ENCODE results near the gene MAPK4.

- no peak for TF ChIP-seq CTCF (IDR thresholded peaks at IDR 0.05)
- TF ChIP-seq POLR2AphosphoS5 (IDR thresholded peaks at IDR 0.05): no peak
- TF ChIP-seq POLR2A (IDR thresholded peaks at IDR 0.05): no peak
- no peak for TF ChIP-seq EP300 (IDR thresholded peaks at IDR 0.05)
Measured at GRCh38 chr18:50748243-50749229, 188.6 kb downstream of the MAPK4 start.

All from upper lobe of left lung (tissue), 4 donors.